HT1080 (cell line): ENCODE measurements around the gene RIMOC1. TPM values are rescaled to one million over a fixed set of nuclear protein-coding genes. Genes with fewer than 3 reads are reported as not detected.

Experiments
- DNase-seq: peaks from one replicate; pipeline ENCODE4 v3.0.0-alpha.2; 2015; ENCODE audit warnings: low read depth
- polyA plus RNA-seq, 2 experiments: library from polyadenylated mRNA; depleted of rRNA; stranded (reverse); fragments of >200 nt; gene quantifications; 2 replicates each; pipeline ENCODE4 v1.2.3, GENCODE V29; 2015
- total RNA-seq: library from RNA; depleted of rRNA; stranded (reverse); fragments of >200 nt; shearing (Covaris generic); gene quantifications from 2 replicates; pipeline ENCODE4 v1.2.3, GENCODE V29; 2014; rRNA removed

Gene RIMOC1, protein sequence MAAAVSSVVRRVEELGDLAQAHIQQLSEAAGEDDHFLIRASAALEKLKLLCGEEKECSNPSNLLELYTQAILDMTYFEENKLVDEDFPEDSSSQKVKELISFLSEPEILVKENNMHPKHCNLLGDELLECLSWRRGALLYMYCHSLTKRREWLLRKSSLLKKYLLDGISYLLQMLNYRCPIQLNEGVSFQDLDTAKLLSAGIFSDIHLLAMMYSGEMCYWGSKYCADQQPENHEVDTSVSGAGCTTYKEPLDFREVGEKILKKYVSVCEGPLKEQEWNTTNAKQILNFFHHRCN
- 8.8 and 12.4 TPM in 2 replicates for total RNA-seq
- polyA plus RNA-seq (2015; cell fraction: cytosol; rRNA removed): 28.8 and 38.2 TPM in 2 replicates
- 24.1 TPM in 2 replicates for polyA plus RNA-seq (2015; cell fraction: nucleus; rRNA removed)

- DNase-seq: peak; percentile 100
Measured at GRCh38 chr5:41903892-41904799, at the start of gene RIMOC1. TSS of gene RIMOC1 (plus strand) at chr5:41904344. CDS start at chr5:41904368, 24 bp downstream.

DNA sequence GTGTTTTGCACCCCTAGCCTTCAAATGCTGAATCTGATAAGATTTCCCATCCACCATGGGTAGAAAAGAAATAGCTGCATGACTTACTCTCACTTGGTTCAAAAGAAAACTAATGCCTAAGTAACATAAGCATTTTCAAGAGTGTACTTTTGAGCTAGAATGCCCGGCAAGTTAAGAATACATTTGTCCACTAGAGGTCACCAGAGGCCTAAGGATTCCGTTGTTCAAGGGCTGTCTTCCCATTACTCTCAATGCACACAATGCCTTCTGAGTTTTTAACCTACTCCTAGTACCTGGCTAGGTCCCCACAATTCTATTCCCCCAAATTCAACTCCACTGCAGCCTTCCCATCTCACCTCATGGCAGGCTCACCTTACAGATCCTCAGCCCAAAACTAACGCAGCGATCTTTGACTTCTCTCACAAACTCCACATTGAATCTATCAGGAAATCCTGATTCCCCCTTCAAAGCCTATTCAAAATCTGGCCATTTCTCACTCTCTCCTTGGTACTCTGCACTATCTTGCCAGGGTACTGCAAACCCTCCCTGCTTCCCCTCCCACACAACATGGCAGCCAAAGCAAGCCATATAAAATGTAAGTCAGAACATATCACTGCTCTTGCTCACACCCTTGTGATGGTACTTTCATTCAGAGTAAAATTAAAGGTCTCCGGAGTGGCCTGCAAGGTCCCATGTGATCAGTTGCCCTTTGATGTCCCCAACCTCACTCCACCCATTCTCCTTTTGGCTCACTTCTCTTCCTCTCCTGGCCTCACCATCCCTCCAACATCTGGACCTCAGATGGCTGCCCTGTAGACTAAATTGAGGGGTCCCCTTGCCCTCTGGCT is 47.3 kb upstream of the RIMOC1 start:
- peak; percentile 51 for DNase-seq

GRCh38 chr5:41857989-41858388 is 46.2 kb upstream of the RIMOC1 start:
- DNase-seq: no peak

DNA sequence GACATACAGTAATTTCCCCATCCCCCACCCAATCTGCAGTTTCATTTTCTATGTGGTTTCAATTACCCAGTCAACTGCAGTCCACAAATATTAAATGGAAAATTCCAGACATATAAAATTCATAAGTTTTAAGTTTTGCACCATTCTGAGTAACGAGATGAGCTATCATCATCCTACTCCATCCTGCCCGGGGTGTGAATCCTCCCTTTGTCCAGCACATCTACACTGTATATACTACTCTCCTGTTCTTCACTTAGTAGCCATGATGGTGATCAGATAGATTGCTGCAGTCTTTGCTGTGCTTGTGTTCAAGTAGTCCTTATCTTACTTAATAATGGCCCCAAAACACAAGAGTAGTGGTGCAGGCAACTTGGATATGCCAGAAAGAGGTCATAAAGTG is 45.3 kb upstream of the RIMOC1 start:
- DNase-seq: no peak

DNA sequence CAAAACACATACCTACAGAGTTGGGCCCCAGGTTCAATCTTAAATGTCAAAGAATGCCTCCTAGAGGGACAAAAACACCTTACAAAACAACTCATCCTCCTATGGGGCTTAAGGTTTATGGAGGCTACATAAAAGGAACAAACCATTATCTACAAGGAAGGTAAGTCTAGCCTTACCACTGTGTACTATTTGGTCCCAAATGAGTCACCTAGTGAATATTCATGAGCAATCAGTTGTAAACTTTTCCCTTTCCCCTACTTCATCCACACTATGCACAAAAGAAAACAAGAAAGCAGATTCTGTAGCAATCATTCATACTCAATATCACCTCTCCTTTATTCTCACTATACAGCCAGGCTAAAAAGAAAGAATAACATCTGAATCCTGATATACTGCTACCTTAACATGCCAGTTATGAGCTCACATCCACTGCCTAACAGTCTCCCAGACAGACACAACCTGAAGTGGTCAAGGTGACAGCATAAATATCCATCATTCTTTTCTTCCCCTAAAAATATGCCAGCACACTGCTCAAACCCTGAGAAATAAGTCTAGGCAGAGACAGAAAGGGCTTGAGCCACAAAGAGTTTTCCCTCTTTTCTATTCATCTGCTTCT is 40.2 kb upstream of the RIMOC1 start:
- no peak for DNase-seq

GRCh38 chr5:41869151-41869723 is 34.9 kb upstream of the RIMOC1 start:
- DNase-seq: peak; percentile 11

- peak; percentile 83 for DNase-seq
Measured at GRCh38 chr5:41869724-41870626, 34.2 kb upstream of the RIMOC1 start, which contains the start of gene OXCT1. TSS of gene OXCT1 (minus strand) at chr5:41870425. CDS start at chr5:41870358, 67 bp downstream.

DNA sequence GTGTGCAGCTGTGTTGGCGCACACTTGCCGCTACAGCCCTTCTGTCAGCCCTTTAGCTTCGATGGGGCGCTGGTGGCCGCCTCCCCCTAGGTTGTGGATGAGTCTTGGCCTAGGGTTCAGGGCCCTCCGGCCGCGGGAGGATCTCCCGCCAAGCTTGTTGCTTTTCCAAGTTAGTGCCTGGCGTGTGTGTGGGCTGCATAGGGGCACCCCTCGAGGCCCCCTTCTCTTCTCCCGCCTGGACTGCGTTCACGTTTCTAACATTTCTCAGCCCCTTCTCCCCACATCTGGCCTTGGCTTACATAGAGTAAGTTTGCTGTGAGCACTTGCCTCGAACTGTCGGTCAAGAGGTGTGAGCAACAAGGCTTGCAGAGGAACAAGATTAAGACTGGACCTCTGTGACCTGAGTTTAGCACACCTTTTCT is 33.5 kb upstream of the RIMOC1 start:
- no peak for DNase-seq

- DNase-seq: no peak
Measured at GRCh38 chr5:41871852-41872251, 32.3 kb upstream of the RIMOC1 start.

- no peak for DNase-seq
Measured at GRCh38 chr5:41874512-41875060, 29.6 kb upstream of the RIMOC1 start.

DNA sequence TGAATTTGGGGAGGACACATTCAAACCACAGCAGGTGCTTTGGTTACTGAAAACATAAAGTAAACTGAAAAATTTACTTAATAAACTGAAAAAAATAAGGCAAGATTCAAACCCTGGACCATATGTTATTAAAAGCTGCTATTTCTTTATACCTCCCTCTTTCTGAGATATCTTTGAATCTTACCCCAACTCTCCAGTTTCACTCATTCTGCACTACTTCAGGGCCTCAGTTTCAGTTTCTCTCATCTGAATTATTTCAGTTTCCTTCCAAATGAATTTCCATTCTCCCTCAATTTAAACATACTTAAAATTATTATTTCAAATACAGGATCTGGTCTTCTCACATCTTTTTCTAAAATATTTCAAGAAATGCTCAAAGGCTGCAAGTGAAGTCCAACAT is 29.0 kb upstream of the RIMOC1 start:
- DNase-seq: no peak

DNA sequence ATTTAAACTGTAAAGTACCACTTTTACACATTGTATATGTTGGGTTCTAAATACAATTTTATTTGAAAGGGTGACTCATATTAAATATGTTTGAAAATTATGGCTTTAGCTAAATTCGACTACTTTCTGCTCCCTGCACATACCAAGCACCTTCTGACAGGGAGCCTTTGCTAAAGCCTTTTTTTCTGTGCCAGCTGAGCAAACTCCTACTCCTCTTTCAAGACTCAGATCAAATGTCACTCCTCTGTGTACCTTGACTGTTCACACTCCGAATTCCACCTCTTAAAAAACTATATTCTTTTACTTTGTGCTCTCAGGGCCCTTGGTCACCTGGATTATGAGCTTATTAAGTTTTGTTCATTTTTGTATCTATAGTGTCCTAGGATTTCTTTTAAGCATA is 27.5 kb upstream of the RIMOC1 start:
- no peak for DNase-seq

GRCh38 chr5:41877408-41877807 is 26.7 kb upstream of the RIMOC1 start:
- DNase-seq: no peak

- no peak for DNase-seq
Measured at GRCh38 chr5:41878173-41878572, 26.0 kb upstream of the RIMOC1 start.

DNA sequence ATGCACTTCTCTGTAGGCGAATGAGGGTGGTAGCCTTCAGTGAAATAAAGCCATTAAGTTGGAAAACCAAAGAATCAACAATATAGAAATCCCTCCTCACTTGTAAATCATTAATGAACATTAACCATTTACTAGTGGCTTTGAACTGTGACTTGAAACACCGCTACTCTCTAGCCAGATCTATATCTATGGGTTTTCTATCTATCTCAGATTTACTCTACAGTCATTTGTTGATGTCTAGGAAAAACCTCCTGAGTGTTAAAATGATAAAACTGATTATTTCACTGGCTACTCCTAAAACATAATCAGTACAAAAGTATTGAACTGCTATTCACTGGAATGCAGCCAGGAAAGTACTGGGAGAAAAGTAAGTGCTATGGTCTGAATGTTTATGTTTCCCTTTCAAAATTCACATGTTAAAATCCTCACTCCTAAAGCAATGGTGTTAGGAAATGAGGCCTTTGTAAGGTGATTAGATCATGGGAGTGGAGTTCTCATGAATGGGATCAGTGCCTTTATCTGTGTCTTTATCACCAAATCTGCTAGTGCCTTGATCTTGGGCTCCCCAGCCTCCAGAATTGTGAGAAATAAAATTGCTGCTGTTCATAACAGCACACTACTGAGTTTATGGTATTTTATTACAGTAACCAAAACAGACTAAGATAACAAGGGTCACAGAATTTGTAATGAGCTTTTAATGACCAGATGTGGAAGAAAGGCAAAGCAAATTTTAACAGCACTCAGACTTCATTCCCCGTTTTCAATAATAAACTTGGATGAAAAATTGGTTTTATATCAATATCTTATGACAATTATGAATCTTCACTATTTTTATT is 25.3 kb upstream of the RIMOC1 start:
- no peak for DNase-seq

- no peak for DNase-seq
Measured at GRCh38 chr5:41882765-41883164, 21.4 kb upstream of the RIMOC1 start.

DNA sequence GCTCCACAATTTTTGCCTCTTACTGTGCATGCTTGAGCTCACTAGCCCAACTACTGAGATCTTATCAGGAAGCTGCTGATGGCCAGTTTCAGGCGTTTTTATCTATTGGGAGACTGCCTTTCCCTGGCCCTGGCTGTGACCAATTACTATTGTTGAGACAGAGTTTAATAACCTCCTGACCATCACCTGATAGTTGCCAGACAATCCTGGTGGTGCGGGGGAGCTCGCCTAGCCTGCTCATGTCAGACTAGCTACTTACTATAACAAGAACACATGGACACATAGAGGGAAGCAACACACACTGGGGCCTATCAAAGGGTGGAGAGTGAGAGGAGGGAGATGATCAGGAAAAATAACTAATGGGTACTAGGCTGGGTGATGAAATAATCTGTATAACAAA is 20.9 kb upstream of the RIMOC1 start:
- no peak for DNase-seq

GRCh38 chr5:41883936-41884335 is 20.2 kb upstream of the RIMOC1 start:
- DNase-seq: no peak
